Hindlimb muscle (tissue), 1 donor: ENCODE measurements around the gene HPD. TPM values are rescaled to one million over a fixed set of nuclear protein-coding genes. Genes with fewer than 3 reads are reported as not detected.
A peak's percentile ranks its signal among the peaks of the same experiment; 100 is the strongest.
"Not testable (repeated sequence)": the region's sequence is repeated elsewhere in the genome, so short reads cannot be mapped to it uniquely, and the experiment has no call there.

Experiments
- DNase-seq: peaks from one replicate; pipeline ENCODE4 v3.0.0-alpha.2; 2013
- polyA plus RNA-seq: library from polyadenylated mRNA; unstranded; fragments of 120-200 nt; gene quantifications from one replicate; pipeline ENCODE4 v1.2.1, GENCODE V29; 2013; ENCODE audit not compliant: insufficient read length

The HPD gene
- polyA plus RNA-seq, 1 donor: not detected

- DNase-seq: no peak
Measured at GRCh38 chr12:121861636-121862254, 3.1 kb upstream of the HPD start.

- not testable (repeated sequence) for DNase-seq
Measured at GRCh38 chr12:121860699-121861098, 2.0 kb upstream of the HPD start.

DNA sequence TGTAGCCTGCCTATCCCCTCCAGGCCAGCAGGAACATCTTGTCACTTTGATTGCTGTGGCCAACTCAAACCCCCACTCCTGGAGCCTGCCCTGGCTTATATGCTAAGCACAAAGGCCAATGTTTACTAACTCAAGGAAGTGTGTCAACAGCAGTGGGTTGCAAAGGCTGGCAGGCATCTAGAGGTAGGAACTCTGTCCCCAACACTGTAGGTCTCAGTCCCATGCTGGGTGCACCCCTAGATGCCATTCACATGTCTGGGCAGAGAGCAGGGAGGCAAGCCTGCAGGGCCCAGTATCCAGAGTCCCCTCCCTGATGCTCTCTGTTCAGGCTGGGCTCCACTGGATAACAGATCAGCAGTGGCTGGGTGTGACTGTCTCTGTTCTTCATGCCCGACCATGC is 1.6 kb upstream of the HPD start:
- DNase-seq: no peak

GRCh38 chr12:121858318-121858661 is 369 bp downstream of the HPD start:
- DNase-seq: no peak

DNA sequence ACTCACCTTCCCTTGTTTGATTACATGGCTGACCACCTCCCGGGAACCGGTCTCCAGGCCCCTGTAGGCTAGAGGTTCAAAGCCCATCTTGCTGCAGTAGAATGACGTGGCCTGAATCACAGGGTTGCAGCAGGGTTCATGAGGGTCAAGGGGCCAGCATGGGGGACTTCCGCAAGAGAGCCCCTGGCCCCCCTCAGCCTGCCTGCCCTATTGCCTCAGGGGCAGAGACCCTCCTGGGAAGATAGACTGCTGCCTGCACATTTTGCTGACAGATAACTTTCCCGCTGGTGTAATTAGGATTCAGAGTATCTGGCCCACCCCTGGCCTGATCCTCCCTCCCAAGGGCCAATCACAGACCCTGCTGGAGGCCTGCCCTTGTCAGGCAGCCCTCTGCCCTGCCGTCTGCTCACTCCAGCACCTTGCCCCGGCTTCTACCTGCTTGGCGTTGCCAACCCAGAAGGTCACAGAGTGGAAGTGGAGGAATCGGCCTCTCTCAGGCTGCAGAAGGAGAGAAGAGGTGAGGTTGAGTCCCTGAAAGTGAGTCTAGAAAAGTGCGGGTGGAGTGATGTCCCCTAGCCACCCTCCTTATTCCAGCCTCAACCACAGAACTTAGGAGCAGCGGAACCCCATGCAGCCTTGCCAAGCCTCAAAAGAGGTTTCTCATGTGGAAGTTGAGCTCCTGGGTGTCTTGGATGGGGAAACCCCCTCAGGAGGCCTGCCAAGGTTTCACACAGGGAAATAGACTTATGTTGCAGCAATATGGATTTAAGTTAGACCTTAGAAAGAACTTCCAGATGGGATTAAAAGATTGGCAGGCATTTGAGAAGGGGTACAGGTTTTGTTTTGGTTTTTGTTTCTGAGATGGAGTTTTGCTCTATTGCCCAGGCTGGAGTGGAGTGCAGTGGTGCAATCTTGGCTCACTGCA is 1.1 kb downstream of the HPD start:
- DNase-seq: no peak

GRCh38 chr12:121852392-121852791 is 6.3 kb downstream of the HPD start:
- DNase-seq: not testable (repeated sequence)

DNA sequence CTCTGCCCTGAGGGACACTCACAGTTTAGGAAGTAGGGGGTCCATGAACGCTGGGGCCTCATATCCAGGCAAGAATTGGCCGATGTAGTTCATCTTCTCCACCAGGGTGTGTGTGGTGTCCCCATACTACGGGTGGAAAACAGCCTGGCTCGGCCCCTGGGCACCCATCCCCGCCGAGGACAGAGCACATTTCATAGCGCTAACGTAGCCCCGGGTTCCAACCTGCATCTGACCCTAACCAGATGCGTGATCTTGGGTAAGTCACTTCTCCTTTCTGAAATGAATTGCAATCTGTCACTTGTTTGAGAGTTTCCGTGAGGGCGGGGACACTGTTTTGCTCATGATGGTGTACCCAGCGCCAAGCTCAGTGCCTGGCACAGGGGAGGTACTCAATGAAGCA is 9.0 kb downstream of the HPD start:
- DNase-seq: no peak

DNA sequence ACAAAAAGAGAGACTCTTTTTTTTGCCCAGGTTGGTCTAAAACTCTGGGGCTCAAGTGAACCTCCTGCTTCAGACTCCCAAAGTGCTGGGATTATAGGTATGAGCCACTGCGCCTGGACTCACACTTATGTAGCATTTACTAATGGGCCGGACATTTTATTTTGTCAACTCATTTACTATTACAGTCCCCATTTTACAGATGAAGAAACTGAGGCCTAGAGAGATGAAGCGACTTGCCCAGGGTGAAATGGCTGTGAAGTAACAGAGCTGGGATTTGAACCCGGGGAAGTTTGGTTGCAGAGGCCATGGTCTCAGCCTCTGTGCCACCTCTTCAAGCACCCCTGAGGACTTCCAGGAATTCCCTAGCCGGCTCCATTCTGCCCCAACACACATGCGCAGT is 9.4 kb downstream of the HPD start:
- DNase-seq: no peak

GRCh38 chr12:121845701-121846100 is 13.0 kb downstream of the HPD start:
- no peak for DNase-seq

GRCh38 chr12:121843236-121843982 is 15.2 kb downstream of the HPD start:
- no peak for DNase-seq

- no peak for DNase-seq
Measured at GRCh38 chr12:121839993-121840761, 18.5 kb downstream of the HPD start.

DNA sequence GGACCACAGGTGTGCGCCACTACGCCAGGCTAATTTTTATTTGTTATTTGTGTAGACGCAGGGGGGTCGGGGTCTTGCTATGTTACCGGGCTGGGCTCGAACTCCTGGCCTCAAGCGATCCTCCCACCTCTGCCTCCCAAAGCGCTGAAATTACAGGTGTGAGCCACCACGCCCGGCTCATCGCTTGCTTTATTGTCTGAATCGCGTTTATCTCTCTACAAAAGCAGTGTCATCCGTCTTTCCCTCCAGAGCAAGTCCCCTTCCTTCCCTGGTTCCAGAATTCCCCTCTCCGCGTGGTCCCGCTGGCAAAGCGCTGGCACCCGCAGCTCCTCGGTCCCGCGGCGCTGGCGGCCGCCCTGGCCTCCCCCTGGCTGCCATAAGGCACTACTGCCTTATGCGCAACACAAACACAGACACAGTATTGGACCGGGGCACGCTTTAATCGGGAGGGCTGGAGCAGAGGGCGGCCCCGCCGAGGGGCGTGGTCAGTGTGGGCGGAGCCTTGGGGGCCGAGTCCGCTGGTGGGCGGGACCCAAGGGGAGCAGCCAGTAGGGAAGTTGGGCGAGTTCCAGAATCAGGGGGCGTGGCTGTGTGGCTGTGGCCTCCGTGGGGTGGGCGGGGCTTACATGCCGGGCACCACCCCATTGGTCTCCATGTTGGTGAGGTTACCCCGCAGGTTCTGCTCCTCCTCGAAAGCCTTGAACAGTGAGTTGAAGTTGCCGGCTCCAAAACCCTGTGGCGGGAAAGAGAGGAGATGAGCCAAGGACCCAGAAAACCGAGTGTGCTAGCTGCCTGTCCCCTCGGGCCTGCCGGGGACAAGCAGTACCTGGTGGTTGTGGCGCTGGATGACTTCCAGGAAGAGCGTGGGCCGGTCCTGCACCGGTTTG is 19.3 kb downstream of the HPD start:
- DNase-seq: peak; percentile 89

GRCh38 chr12:121838126-121838525 is 20.5 kb downstream of the HPD start:
- DNase-seq: no peak

DNA sequence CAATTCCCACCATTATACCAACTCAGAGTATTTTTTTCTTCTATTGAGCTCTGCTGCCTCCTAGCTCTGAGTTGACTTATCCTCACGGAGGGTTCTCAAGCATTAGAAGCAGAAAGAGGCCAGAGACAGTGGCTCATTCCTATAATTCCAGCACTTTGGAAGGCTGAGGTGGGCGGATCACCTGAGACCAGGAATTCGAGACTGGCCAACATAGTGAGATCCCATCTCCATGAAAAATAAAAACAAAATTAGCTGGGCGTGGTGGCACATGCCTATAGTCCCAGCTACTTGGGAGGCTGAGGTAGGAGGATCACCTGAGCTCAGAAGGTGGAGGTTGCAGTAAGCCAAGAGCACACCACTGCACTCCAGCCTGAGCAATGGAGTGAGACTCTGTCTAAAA is 21.0 kb downstream of the HPD start:
- no peak for DNase-seq

DNA sequence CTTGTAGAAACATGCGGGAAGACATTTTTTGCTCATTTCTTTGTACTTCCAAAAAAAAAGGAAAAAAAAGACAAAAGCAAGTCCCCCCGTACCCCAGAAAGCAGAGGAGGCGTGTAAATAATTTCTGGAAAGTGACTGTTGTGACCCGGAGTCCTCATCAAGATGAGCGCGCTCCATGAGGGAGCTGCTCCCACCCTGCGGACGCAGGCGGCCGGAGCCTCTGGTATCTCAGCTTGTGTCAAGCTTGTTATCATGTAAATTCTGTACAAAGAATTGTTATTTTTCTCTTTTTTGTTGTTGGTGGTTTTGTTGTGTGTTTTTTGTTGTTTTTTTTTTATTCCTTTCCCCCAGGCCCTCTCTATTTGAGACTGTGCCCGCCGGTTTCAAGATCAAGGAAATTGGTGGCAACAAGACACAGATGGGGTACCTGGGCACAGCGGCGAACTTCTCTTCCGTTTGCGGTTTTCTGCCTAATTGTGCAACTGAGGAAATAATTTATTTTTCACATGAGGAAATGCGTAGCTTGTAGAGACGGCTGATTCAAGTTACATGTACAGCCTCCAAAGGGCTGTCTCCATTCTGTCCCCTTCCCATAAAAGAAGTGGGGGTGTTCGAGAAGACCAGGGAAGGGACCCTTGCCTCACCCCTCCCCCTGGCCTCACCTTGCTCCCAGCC is 27.0 kb downstream of the HPD start:
- no peak for DNase-seq

- DNase-seq: no peak
Measured at GRCh38 chr12:121830588-121831265, 27.9 kb downstream of the HPD start.

- no peak for DNase-seq
Measured at GRCh38 chr12:121830134-121830533, 28.5 kb downstream of the HPD start.

- no peak for DNase-seq
Measured at GRCh38 chr12:121829250-121829918, 29.3 kb downstream of the HPD start.

DNA sequence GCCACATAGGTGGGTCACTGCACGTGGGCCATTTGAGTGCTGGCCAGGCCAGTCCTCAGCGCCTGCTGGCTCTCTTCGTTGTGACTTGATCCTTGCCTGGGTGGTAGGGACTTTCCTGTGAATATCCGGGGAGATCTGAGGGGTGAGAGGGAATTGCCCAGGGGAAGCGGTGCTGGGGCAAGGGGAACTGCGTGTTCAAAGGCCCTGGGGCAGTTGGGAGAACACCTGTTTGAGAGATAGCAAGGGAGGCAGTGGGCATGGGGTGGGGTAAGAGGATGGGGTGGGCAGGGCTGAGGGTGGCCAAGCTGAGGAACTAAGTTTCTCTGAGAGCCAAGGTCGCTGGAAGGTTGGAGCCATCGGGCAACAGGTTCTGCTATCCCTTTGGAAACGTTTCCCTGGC is 29.8 kb downstream of the HPD start:
- DNase-seq: no peak

DNA sequence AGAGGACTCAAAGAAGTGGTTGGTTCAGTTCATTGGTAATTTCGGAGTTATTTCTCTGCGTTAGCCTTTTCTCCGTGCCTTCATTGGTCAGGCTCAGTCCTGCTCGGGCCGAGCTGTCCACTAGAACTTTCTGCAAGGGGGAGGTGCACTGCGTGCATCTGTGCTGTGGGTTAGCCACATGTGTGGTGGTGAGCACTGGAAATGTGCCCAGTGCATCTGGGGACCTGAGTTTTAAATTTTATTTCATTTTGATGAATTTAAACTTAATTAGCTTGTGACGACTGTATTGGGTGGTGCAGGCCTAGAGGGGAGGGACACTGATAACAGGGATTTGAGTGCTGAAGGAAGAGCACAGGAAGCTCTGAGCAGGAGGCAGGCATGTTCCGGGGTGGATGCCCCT is 30.4 kb downstream of the HPD start:
- no peak for DNase-seq
